PC-3 (cell line): ENCODE results near the gene CSRNP3. TPM values are rescaled to one million over a fixed set of nuclear protein-coding genes. Genes with fewer than 3 reads are reported as not detected.
A peak's percentile ranks its signal among the peaks of the same experiment; 100 is the strongest.

Source experiments
- ATAC-seq: fragments of 200-7000 bp; cut with Tn5 transposase; 2 replicates; pipeline ENCODE4 v1.9.1; 2020; ENCODE audit warnings: mild to moderate bottlenecking, moderate library complexity
- BruUV-seq: library from RNA; stranded (reverse); fragments of 400-500 nt; replicated peaks from 2 replicates; lab custom pipeline; 2021; lab: Mats Ljungman, UMichigan
- CTCF ChIA-PET: fragments of 300-600 bp; sonication (Branson Sonifier 250); formaldehyde crosslinking; loops from one replicate; lab custom pipeline; 2022; ENCODE audit warnings: antibody characterized with exemption; lab: Charles Lee
- POLR2A ChIA-PET: fragments of 300-600 bp; sonication (Branson Sonifier 250); formaldehyde crosslinking; loops from one replicate; lab custom pipeline; 2022; ENCODE audit warnings: antibody characterized with exemption; ENCODE audit not compliant: unreplicated experiment; lab: Charles Lee
- DNase-seq: peaks from one replicate; pipeline ENCODE4 v3.0.0-alpha.2; 2015
- H2AFZ ChIP-seq: fragments of 300-600 bp; sonication (generic); 2 replicates; pipeline ENCODE4 v1.6.0; 2016; ENCODE audit warnings: antibody characterized with exemption, low read length
- H3F3A ChIP-seq: fragments of 300-600 bp; sonication (generic); one replicate; pipeline ENCODE4 v1.6.0; 2017; ENCODE audit warnings: antibody characterized with exemption, low read length, control low read depth, mild to moderate bottlenecking; ENCODE audit not compliant: unreplicated experiment
- H3K27ac ChIP-seq: fragments of 300-600 bp; sonication (generic); 2 replicates; pipeline ENCODE4 v1.5.1; 2016; ENCODE audit warnings: mild to moderate bottlenecking, low read length
- H3K27me3 ChIP-seq: fragments of 300-600 bp; sonication (generic); 2 replicates; pipeline ENCODE4 v1.6.1; 2016; ENCODE audit warnings: low read length, mixed read lengths
- H3K36me3 ChIP-seq: fragments of 300-600 bp; sonication (generic); 2 replicates; pipeline ENCODE4 v1.6.1; 2016; ENCODE audit warnings: low read depth, mixed run types, low read length, mixed read lengths
- H3K4me1 ChIP-seq: fragments of 300-600 bp; sonication (generic); 2 replicates; pipeline ENCODE4 v1.5.1; 2016; ENCODE audit warnings: low read length; ENCODE audit not compliant: insufficient read depth
- H3K4me2 ChIP-seq: fragments of 300-600 bp; sonication (generic); 2 replicates; pipeline ENCODE4 v1.6.0; 2016; ENCODE audit warnings: low read length
- H3K4me3 ChIP-seq: fragments of 300-600 bp; sonication (generic); 2 replicates; pipeline ENCODE4 v1.5.1; 2016; ENCODE audit warnings: mild to moderate bottlenecking, low read length, mixed read lengths
- H3K79me2 ChIP-seq: fragments of 300-600 bp; sonication (generic); 2 replicates; pipeline ENCODE4 v1.6.1; 2017; ENCODE audit warnings: low read length, mixed read lengths
- H3K9ac ChIP-seq: fragments of 300-600 bp; sonication (generic); 2 replicates; pipeline ENCODE4 v1.6.0; 2016; ENCODE audit warnings: mild to moderate bottlenecking, low read length
- H3K9me2 ChIP-seq: fragments of 300-600 bp; sonication (generic); replicated peaks from 2 replicates; pipeline ENCODE4 v1.6.1; 2016; ENCODE audit warnings: mixed run types, low read length, mixed read lengths
- H3K9me3 ChIP-seq: fragments of 300-600 bp; sonication (generic); 2 replicates; pipeline ENCODE4 v1.6.1; 2016; ENCODE audit warnings: low read length, mixed read lengths
- H4K20me1 ChIP-seq: fragments of 300-600 bp; sonication (generic); 2 replicates; pipeline ENCODE4 v1.6.1; 2016; ENCODE audit warnings: low read length, mixed read lengths
- CTCF ChIP-seq: fragments of 300-600 bp; sonication (generic); conservative IDR thresholded peaks from 2 replicates; pipeline ENCODE4 v1.5.1; 2017; ENCODE audit warnings: antibody characterized with exemption, low read depth, mild to moderate bottlenecking, low read length
- EZH2 ChIP-seq: fragments of 300-600 bp; sonication (generic); IDR thresholded peaks from one replicate; pipeline ENCODE4 v1.6.1; 2017; ENCODE audit warnings: antibody characterized with exemption, mild to moderate bottlenecking, low read length; ENCODE audit not compliant: unreplicated experiment
- EZH2phosphoT487 ChIP-seq: fragments of 300-600 bp; sonication (generic); IDR thresholded peaks from 2 replicates; pipeline ENCODE4 v1.6.1; 2018; ENCODE audit warnings: mild to moderate bottlenecking, antibody characterized with exemption, low read length, borderline replicate concordance
- intact Hi-C: fragments of 100-400 bp; cut with micrococcal nuclease; formaldehyde crosslinking; loops from 2 replicates; pipeline ENCODE4 v1.9.0; 2023
- total RNA-seq: library from RNA; depleted of rRNA; stranded (reverse); fragments of >200 nt; gene quantifications from 2 replicates; pipeline ENCODE4 v1.2.3, GENCODE V29; 2014

CSRNP3 gene
- total RNA-seq, 1 experiment from 2014 or later = 2.2 TPM

GRCh38 chr2:165558832-165559231 is 89.3 kb downstream of the CSRNP3 start:
- Histone ChIP-seq H3K4me1 (no peaks in the 10 kb centered on the region), H3K79me2 (no peaks in the 10 kb centered on the region), H3K9ac (no peak overlapping the region), H2AFZ (no peak overlapping the region), H4K20me1 (no peaks in the 10 kb centered on the region), H3F3A (no peaks in the 10 kb centered on the region), H3K27ac (no peak overlapping the region), H3K9me3 (no peaks in the 10 kb centered on the region), H3K4me2 (no peak overlapping the region), H3K9me2 (no peaks in the 10 kb centered on the region), H3K4me3 (no peak overlapping the region), H3K36me3 (no peaks in the 10 kb centered on the region), H3K27me3 (no peaks in the 10 kb centered on the region)
- DNase-seq (peak; percentile 33), ATAC-seq (peak; percentile 79)
- TF ChIP-seq EZH2phosphoT487 = no peak
- TF ChIP-seq EZH2 = no peak
- TF ChIP-seq CTCF = peak; percentile 60
- POLR2A ChIA-PET = no interaction called here
- BruUV-seq = no TSS peak
- CTCF ChIA-PET = interaction anchor here (0.6 to 0.9 kb wide), 3 partner anchors 68 to 315 kb away, joined by 3 to 8 read pairs (median 4); no protein-coding TSS in a partner anchor
- intact Hi-C loops = loop anchor here (5.0 kb wide), 1 partner anchor 313 kb away; no protein-coding TSS in a partner anchor

GRCh38 chr2:165560377-165560988 is 91.0 kb downstream of the CSRNP3 start:
- no peak overlapping the region for H2AFZ ChIP-seq
- H3K9me2 ChIP-seq = no peaks in the 10 kb centered on the region
- no peak overlapping the region for H3K4me3 ChIP-seq
- H3K79me2 ChIP-seq = no peaks in the 10 kb centered on the region
- no peak for TF ChIP-seq CTCF
- TF ChIP-seq EZH2 = no peak
- TF ChIP-seq EZH2phosphoT487 = no peak
- H3K9me3 ChIP-seq = no peaks in the 10 kb centered on the region
- ATAC-seq = no peak
- no peak for DNase-seq
- no peaks in the 10 kb centered on the region for H3K27me3 ChIP-seq
- intact Hi-C loops = no loop called here
- POLR2A ChIA-PET = no interaction called here
- no peaks in the 10 kb centered on the region for H3K4me1 ChIP-seq
- no TSS peak for BruUV-seq
- H3K36me3 ChIP-seq = no peaks in the 10 kb centered on the region
- no peaks in the 10 kb centered on the region for H3F3A ChIP-seq
- H3K4me2 ChIP-seq = no peak overlapping the region
- no peaks in the 10 kb centered on the region for H4K20me1 ChIP-seq
- no peak overlapping the region for H3K9ac ChIP-seq
- CTCF ChIA-PET = no interaction called here
- H3K27ac ChIP-seq = no peak overlapping the region

- H3K4me1 ChIP-seq = no peaks in the 10 kb centered on the region
- intact Hi-C loops = no loop called here
- no peaks in the 10 kb centered on the region for H3K9me3 ChIP-seq
- ChIA-PET CTCF (no interaction called here), POLR2A (no interaction called here)
- no peak for ATAC-seq
- H3K79me2 ChIP-seq = no peaks in the 10 kb centered on the region
- H3K9ac ChIP-seq = no peak overlapping the region
- no peaks in the 10 kb centered on the region for H3K36me3 ChIP-seq
- no peak overlapping the region for H3K27ac ChIP-seq
- H4K20me1 ChIP-seq = no peaks in the 10 kb centered on the region
- H2AFZ ChIP-seq = no peak overlapping the region
- no peaks in the 10 kb centered on the region for H3K9me2 ChIP-seq
- no peak overlapping the region for H3K4me3 ChIP-seq
- no peak overlapping the region for H3K4me2 ChIP-seq
- H3K27me3 ChIP-seq = no peaks in the 10 kb centered on the region
- DNase-seq = no peak
- BruUV-seq = no TSS peak
- H3F3A ChIP-seq = no peaks in the 10 kb centered on the region
- TF ChIP-seq EZH2phosphoT487 (no peak), CTCF (no peak), EZH2 (no peak)
Measured at GRCh38 chr2:165561516-165561915, 92.0 kb downstream of the CSRNP3 start.
